ENCODE results near the gene STPG1. TPM values are rescaled to one million over a fixed set of nuclear protein-coding genes. Genes with fewer than 3 reads are reported as not detected.
"Not testable (repeated sequence)": the region's sequence is repeated elsewhere in the genome, so short reads cannot be mapped to it uniquely, and the experiment has no call there.

Gene STPG1, protein sequence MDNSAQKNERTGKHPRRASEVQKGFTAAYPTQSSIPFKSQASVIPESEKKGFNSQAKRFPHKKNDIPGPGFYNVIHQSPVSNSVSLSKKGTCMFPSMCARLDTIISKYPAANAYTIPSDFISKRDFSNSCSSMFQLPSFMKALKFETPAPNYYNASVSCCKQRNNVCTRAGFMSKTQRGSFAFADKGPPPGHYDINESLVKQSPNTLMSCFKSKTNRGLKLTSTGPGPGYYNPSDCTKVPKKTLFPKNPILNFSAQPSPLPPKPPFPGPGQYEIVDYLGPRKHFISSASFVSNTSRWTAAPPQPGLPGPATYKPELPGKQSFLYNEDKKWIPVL
- total RNA-seq (2014; rRNA removed; shearing (Covaris generic)), result not detected in 2 replicates

DNA sequence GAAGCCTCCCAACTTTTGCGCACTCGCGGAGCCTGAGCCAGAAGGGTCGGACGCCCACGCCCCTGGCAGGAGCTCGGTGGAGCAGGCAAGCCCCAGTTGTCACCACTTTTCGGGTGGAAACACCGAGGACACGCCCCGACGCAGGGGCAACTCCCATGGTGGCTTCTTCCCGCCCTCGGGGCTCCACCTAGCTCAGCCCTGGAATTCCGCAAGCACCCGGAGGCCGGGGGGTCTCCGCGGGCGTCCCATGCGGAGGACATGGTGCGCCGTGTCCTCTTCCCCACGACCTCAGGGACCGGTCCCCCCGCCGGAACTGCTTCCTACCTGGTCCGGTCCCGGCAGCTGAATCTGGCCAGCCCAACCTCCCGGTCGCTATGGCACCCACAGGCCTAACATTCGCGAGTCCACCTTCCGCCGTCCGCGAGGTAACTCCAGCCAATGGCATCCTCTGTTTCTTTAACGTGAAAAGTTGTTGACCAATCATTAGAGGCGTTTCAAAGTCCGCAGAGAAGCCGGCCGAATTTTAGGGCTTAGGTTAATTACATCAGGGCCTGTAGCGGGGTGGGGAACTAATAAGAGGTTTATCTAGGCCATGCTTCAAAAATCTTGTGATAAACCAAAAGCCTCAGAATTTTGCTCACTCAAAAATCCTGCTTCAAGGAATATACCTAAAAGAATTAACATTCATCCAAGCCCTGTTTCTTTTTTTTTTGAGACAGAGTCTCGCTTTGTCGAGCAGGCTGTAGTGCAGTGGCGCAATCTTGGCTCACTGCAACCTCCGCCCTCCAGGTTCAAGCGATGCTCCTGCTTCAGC lies at the start of gene STPG1:
Gene STPG1, minus strand, starts transcription at position 433 of the 814 bp plus-strand sequence. CDS start 12,394 bp downstream, outside the sequence.
- no peaks in the 10 kb centered on the region for H3K27me3 ChIP-seq
- no peak within 1 kb of the TSS for H3K27ac ChIP-seq
- H3K4me1 ChIP-seq, result no peaks in the 10 kb centered on the region
- no peaks in the 10 kb centered on the region for H3K36me3 ChIP-seq
- H3K9me3 ChIP-seq (replicated peaks), result no peaks in the 10 kb centered on the region
- no peak within 1 kb of the TSS for H3K4me3 ChIP-seq
- no peak for DNase-seq

DNA sequence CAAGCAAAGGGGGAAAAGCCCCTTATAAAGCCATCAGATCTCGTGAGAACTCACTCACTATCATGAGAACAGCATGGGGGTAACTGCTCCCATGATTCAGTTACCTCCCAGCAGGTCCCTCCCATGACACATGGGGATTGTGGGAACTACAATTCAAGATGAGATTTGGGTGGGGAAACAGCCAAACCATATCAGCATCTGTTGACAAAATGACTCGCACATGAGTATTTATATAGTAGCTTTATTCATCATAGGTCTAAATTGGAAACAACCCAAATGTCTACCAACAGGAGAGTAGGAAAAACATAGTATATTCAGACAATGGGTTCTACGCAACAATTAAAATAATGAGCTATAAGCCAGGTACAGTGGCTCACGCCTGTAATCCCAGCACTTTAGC lies 48.5 kb upstream of the STPG1 start:
- not testable (repeated sequence) for H3K9me3 ChIP-seq (replicated peaks); H3K4me1 ChIP-seq; H3K27ac ChIP-seq; DNase-seq; H3K36me3 ChIP-seq; H3K4me3 ChIP-seq
- peaks cover 16% of the 10 kb centered on the region; the same call in 1 of the 2 replicates for H3K27me3 ChIP-seq

DNA sequence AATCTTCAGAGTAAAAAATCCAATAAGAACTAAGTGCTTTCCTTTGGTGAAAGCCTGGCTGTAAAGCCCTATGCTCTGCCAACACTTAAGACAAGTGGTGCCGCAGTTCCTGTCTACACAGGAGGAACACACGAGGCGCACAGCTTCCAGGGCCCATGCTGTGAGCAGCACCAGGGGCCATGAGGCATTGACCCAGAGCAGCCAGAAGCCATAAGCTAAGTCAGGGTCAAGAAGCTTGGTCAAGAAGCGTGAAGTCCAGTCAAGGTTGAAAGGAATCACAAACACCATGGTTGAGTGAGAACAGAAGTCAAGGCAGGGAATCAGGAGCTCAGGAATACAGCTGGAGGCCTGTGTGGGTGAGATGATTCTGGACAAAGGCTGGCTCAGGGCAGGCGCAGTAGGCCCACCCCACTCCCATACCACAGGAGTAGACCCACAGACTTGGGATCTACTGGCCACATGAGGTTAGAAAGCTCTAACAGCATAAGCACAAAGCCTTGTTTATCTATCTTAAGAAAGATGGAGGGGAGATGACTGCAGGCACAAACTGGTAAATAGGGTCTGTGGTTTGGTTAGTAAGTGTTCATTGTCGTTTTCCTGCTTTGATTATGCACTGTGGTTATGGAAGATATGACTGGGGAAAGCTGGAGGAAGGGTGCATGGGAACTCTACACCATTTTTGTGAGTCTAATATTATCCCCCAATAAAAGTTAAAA lies 46.1 kb upstream of the STPG1 start:
- DNase-seq, result no peak
- H3K4me3 ChIP-seq, result no peak overlapping the region
- no peaks in the 10 kb centered on the region for H3K9me3 ChIP-seq (replicated peaks)
- peaks cover 15% of the 10 kb centered on the region for H3K27me3 ChIP-seq
- H3K27ac ChIP-seq, result no peak overlapping the region
- no peaks in the 10 kb centered on the region for H3K36me3 ChIP-seq
- no peaks in the 10 kb centered on the region for H3K4me1 ChIP-seq

DNA sequence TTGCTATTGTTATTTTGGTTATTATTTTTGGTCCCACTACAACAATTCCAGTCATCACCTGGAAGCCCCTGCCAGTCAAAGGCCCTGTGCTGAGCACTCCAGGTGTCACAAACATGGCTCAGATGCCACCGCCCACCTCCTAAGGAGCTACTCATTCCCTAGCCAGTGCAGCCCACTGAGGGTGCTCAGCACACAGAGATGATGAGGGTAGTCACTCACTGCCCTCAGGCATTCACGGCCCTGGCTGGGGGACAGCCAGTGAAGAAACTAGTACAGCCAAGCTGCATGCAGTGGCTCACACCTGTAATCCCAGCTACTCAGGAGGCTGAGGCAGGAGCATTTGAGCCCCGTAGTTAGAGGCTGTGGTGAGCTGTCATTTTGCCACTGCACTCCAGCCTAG lies 44.3 kb upstream of the STPG1 start:
- H3K9me3 ChIP-seq (replicated peaks), result no peaks in the 10 kb centered on the region
- no peaks in the 10 kb centered on the region for H3K36me3 ChIP-seq
- no peak overlapping the region for H3K27ac ChIP-seq
- no peak overlapping the region for H3K4me3 ChIP-seq
- DNase-seq, result no peak
- peaks cover 4% of the 10 kb centered on the region; the same call in 1 of the 2 replicates for H3K27me3 ChIP-seq
- H3K4me1 ChIP-seq, result no peaks in the 10 kb centered on the region

DNA sequence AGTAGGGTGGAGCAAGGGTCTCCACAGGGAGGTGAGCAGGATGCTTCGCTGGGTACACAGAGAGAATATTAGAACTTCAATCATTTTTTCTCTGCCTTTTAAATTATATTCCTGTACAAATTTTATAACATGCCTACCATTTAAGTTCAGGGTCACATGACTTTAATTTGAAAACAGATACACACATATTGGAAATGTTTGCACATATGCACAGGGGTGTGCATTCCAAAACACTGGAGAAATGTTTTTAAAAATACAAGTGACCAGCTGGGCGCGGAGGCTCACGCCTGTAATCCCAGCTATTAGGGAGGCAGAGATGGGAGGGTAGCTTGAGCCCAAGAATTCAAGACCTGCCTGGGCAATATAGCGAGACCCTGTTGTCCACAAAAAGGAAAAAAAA lies 41.7 kb upstream of the STPG1 start:
- no peak for DNase-seq
- H3K9me3 ChIP-seq (replicated peaks), result no peaks in the 10 kb centered on the region
- no peaks in the 10 kb centered on the region for H3K36me3 ChIP-seq
- no peak overlapping the region for H3K4me3 ChIP-seq
- H3K27ac ChIP-seq, result no peak overlapping the region
- peaks cover 12% of the 10 kb centered on the region; the same call in 1 of the 2 replicates for H3K27me3 ChIP-seq
- no peaks in the 10 kb centered on the region for H3K4me1 ChIP-seq

DNA sequence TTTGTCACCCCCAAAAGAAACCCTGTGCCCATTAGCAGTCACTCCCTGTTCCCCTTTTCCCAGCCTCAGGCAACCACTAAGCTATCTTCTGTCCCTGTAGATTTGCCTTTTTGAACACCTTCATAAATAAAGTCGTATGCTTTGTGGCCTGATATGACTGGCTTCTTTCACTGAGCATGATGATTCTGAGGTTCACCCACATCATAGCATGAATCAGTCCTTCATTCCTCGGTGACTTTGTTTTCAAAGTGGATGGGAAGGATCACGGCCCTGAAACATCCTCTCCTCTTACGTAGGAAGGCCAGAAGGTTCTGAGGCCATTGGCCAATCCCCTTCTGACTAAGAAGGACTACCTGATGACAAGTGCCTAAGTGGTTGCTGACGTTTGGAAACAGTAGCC lies 41.1 kb upstream of the STPG1 start:
- no peaks in the 10 kb centered on the region for H3K4me1 ChIP-seq
- no peaks in the 10 kb centered on the region for H3K36me3 ChIP-seq
- no peak overlapping the region for H3K4me3 ChIP-seq
- H3K27me3 ChIP-seq, result peaks cover 12% of the 10 kb centered on the region; the same call in 1 of the 2 replicates
- H3K27ac ChIP-seq, result no peak overlapping the region
- DNase-seq, result no peak
- H3K9me3 ChIP-seq (replicated peaks), result no peaks in the 10 kb centered on the region

DNA sequence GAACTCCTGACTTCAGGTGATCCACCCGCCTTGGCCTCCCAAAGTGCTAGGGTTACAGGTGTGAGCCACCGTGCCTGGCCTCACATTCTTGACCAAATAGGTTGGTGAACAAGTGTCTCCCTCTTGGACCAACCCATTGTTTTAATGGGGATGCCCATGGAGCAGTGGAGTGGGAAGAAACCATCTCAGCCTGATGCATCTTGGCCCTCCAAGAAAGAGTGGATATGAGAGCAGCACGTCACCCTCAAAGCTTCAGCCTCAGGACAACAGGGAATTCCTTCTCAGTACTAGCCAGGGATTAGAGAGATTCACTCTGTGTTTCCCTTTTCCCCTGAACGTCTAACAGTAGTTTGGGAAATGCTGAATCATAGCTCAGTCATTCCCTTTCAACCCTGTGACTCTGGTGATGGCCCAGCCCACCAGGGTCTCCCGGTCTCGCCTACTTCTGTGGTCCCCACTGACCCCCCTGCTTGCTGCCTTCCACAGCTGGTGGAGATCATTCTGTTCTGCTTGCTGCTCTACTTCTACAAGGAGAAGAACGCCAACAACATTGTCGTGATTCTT lies 39.4 kb upstream of the STPG1 start:
- no peaks in the 10 kb centered on the region for H3K36me3 ChIP-seq
- no peak overlapping the region for H3K27ac ChIP-seq
- no peak for DNase-seq
- H3K4me3 ChIP-seq, result no peak overlapping the region
- H3K9me3 ChIP-seq (replicated peaks), result no peaks in the 10 kb centered on the region
- H3K27me3 ChIP-seq, result peaks cover 12% of the 10 kb centered on the region; the same call in 1 of the 2 replicates
- no peaks in the 10 kb centered on the region for H3K4me1 ChIP-seq

DNA sequence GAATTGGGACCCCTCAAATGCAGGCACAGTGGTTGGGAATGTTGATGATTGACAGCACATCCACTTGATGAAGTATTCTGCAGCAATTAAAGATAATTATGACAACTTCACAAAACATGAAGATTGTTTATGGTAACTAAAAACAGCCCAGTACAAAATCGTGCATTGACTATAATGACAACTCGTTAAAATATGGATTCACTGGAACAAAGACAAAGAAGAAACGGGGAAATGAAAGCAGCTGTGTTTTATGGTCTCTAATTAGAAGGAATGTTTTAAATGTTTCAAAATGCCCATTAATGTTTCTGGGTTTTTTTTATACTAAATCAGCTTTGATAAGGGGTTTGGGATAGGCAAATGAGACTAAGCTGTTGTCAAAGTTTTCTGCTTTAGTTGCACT lies 38.2 kb upstream of the STPG1 start:
- H3K36me3 ChIP-seq, result no peaks in the 10 kb centered on the region
- no peaks in the 10 kb centered on the region for H3K9me3 ChIP-seq (replicated peaks)
- H3K27ac ChIP-seq, result no peak overlapping the region
- H3K4me3 ChIP-seq, result no peak overlapping the region
- no peak for DNase-seq
- no peaks in the 10 kb centered on the region for H3K4me1 ChIP-seq
- peaks cover 12% of the 10 kb centered on the region; the same call in 1 of the 2 replicates for H3K27me3 ChIP-seq

DNA sequence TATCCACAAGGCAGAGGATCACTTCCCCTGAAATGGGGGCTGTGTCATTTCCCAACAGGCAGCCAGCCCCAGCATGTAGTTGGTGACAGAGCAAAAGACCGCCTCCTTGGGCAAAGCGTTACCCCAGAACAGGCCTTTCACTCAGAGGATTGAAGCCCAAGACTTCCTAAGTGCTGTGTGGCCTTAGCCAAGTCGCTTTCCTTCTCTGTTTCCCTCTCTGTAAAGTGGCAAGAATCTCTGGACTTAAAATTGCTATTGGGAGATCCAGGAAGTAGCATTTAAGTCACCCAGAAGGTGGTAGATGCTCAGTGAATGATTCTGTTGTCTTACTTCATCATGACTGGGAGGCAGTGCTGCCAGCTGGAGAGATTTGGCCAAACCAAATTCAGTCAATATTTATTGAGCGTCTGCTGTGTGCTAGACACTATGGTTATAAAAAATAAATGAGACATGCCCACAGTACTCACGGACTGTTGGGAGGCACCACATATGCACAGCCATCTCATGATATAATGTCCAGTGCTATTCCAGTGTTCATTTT lies 37.3 kb upstream of the STPG1 start:
- no peaks in the 10 kb centered on the region for H3K9me3 ChIP-seq (replicated peaks)
- H3K4me3 ChIP-seq, result no peak overlapping the region
- H3K27me3 ChIP-seq, result peaks cover 9% of the 10 kb centered on the region; the same call in 1 of the 2 replicates
- no peak for DNase-seq
- H3K4me1 ChIP-seq, result no peaks in the 10 kb centered on the region
- H3K27ac ChIP-seq, result no peak overlapping the region
- H3K36me3 ChIP-seq, result no peaks in the 10 kb centered on the region

DNA sequence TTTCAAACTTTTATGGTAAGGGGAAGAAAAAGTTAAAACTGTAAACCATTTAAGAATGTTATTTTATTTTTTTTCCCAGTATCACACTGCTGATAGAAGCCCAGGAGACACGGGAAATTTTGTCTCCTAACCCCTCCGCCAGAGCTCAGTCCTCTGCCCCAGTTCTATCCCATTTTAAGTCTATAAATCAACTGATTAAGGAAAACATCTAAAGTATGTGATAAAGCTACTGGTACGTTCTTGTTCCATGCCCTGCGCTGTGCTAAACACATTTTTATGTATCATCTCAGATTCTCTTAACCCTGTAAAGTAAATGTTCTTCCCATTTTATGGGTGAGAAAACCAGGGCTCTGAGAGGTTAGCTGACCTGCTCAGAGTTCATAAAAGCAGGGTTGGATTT lies 36.7 kb upstream of the STPG1 start:
- Histone ChIP-seq H3K4me3 (no peak overlapping the region), H3K4me1 (no peaks in the 10 kb centered on the region), H3K36me3 (no peaks in the 10 kb centered on the region), H3K9me3 (replicated peaks) (no peaks in the 10 kb centered on the region), H3K27ac (no peak overlapping the region), H3K27me3 (peaks cover 8% of the 10 kb centered on the region; the same call in 1 of the 2 replicates)
- no peak for DNase-seq

DNA sequence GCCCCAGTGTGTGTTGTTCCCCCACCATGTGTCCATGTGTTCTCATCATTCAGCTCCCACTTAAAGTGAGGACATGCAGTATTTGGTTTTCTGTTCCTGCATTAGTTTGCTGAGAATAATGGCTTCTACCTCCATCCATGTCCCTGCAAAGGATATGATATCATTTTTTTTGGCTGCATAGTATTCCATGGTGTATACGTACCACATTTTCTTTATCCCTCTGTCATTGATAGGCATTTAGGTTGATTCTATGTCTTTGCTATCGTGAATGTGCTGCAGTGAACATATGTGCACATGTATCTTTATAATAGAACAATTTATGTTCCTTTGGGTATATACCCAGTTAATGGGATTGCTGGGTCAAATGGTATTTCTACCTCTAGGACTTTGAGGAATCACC lies 32.9 kb upstream of the STPG1 start:
- H3K4me3 ChIP-seq; H3K4me1 ChIP-seq; H3K27ac ChIP-seq; DNase-seq; H3K36me3 ChIP-seq; H3K9me3 ChIP-seq (replicated peaks): not testable (repeated sequence)
- peaks cover 12% of the 10 kb centered on the region; the same call in 1 of the 2 replicates for H3K27me3 ChIP-seq

DNA sequence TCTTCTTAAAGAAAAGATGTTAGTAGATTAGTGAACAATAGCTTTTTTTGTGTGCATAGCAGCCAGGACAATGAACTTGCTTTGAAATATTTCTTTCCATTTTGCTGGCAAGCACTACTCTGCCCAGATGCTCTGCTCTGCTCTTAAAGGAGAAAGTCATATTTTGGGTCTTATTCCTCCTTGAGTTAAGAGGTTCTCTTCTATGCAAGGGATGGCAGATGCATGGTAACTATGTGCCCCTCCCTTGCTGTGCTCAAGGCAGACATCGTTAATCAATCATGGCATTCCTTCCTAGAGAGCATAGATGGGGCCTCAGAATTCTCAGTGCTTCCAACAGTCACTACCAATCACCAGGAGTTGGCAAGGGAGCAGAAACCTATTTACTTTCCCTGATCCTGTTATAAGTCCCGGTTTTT lies 29.7 kb upstream of the STPG1 start:
- DNase-seq, result no peak

DNA sequence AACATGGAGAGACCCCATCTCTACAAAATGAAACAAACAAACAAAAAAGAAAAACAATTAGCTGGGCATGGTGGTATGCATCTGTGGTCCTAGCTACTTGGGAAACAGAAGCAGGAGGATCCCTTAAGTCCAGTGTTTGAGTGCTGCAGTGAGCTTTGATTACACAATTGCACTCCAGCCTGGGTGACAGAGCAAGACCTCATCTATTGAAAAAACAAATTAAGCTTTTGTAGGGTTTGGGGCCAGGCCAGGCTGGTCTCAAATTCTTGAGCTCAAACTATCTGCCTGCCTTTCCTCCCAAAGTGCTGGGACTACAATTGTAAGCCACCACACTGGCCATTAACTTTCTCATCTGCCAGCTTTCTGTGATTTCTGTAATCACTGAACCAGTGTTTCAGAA lies 29.2 kb upstream of the STPG1 start:
- H3K36me3 ChIP-seq, result no peaks in the 10 kb centered on the region
- DNase-seq, result no peak
- H3K4me3 ChIP-seq, result no peak overlapping the region
- no peaks in the 10 kb centered on the region for H3K4me1 ChIP-seq
- H3K27me3 ChIP-seq, result peaks cover 21% of the 10 kb centered on the region
- no peak overlapping the region for H3K27ac ChIP-seq
- H3K9me3 ChIP-seq (replicated peaks), result no peaks in the 10 kb centered on the region

More for the DNA sequence above, 29.7 kb upstream of the STPG1 start:
- no peaks in the 10 kb centered on the region for H3K36me3 ChIP-seq
- H3K4me3 ChIP-seq, result no peak overlapping the region
- H3K27me3 ChIP-seq, result peaks cover 21% of the 10 kb centered on the region
- H3K27ac ChIP-seq, result no peak overlapping the region
- H3K9me3 ChIP-seq (replicated peaks), result no peaks in the 10 kb centered on the region
- no peaks in the 10 kb centered on the region for H3K4me1 ChIP-seq

DNA sequence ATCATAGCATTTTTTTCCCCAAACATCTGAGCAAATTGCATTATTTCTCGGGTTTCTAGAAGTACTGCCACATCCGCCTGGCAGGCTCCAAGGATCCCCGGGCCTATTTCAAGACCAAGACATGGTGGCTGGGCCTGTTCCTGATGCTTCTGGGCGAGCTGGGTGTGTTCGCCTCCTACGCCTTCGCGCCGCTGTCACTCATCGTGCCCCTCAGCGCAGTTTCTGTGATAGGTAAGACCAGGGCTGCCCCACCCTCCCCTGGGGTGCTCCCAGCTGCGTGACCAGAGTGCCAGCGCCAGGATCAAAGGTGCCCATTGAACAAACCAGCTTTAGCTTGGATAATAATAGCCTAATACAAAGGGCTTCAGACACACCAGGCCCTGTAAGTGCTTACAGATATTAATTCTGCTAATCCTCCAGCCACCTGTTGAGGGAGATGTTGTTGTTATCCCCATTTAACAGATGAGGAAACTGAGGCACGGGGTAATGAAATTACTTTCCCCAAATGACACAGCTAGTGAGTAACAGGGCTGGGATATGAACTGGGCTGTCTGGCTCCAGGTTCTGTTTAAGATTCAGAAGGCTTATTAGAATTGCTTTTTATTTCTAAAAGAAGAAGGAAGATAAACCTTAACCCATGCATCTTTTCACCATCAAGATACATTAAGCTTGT lies 28.6 kb upstream of the STPG1 start:
- Histone ChIP-seq H3K4me3 (no peak overlapping the region), H3K4me1 (no peaks in the 10 kb centered on the region), H3K27ac (no peak overlapping the region), H3K27me3 (peaks cover 25% of the 10 kb centered on the region), H3K36me3 (no peaks in the 10 kb centered on the region), H3K9me3 (replicated peaks) (no peaks in the 10 kb centered on the region)
- no peak for DNase-seq
